Thyroid gland (tissue), 4 donors: Measurements from ENCODE around the gene UNC13D. TPM values are rescaled to one million over a fixed set of nuclear protein-coding genes. Genes with fewer than 3 reads are reported as not detected.

Experiments used
- DNase-seq, 2 donors: peaks; one replicate each; pipeline ENCODE4 v3.0.0-alpha.2; 2019
- H3K27ac ChIP-seq, 3 donors: fragments of 200-600 bp; sonication (generic); 1 replicate in 2 of 3; 2 replicates in 1 of 3; pipeline ENCODE4 v1.5.1; 2016 to 2019; ENCODE audit warnings: mild to moderate bottlenecking in 1 of 3, moderate library complexity in 1 of 3
- H3K27me3 ChIP-seq: fragments of 200-600 bp; sonication (generic); one replicate; pipeline ENCODE4 v1.5.1; 2019
- H3K36me3 ChIP-seq, 2 donors: fragments of 200-600 bp; sonication (generic); one replicate each; pipeline ENCODE4 v1.5.1; 2016 to 2019
- H3K4me1 ChIP-seq, 2 donors: fragments of 200-600 bp; sonication (generic); one replicate each; pipeline ENCODE4 v1.5.1; 2017 to 2019
- H3K4me3 ChIP-seq, 3 donors: fragments of 200-600 bp; sonication (generic); replicated peaks in 1 of 3; 1 replicate in 2 of 3; 2 replicates in 1 of 3; pipeline ENCODE4 v1.5.1; 2016; ENCODE audit warnings: mild to moderate bottlenecking in 1 of 3
- H3K9me3 ChIP-seq: fragments of 200-600 bp; sonication (generic); one replicate; pipeline ENCODE4 v1.5.1; 2017
- POLR2A ChIP-seq, 2 donors: fragments of 450-650 bp; IDR thresholded peaks; one replicate each; pipeline ENCODE4 v1.6.1; 2017; ENCODE audit warnings: antibody characterized with exemption in 2 of 2, mild to moderate bottlenecking in 2 of 2, moderate library complexity in 1 of 2
- WGBS, 2 donors: methylation state at CpG; one replicate each; pipeline ENCODE4 v1.1.5; 2017; 5-methylcytosine and 5-hydroxymethylcytosine counted together
- intact Hi-C: fragments of 100-400 bp; cut with DNase I; formaldehyde crosslinking; loops from one replicate; pipeline ENCODE4 v1.15.1; 2023
- total RNA-seq, 4 donors: library from RNA; depleted of rRNA; stranded (reverse); fragments of >200 nt; gene quantifications; one replicate each; pipeline ENCODE4 v1.2.3, GENCODE V29; 2016
- TF ChIP-seq, protein P1 (sequence below), 6 experiments: fragments of 200-600 bp in 3 of 6; fragments of 450-650 bp in 3 of 6; sonication (generic) in 3 of 6; IDR thresholded peaks; one replicate each; pipeline ENCODE4 v1.5.1; 2016 to 2019; ENCODE audit warnings: antibody characterized with exemption in 6 of 6, mild to moderate bottlenecking in 2 of 6, inconsistent platforms in 1 of 6, moderate library complexity in 1 of 6

Gene UNC13D
- total RNA-seq, 4 donors from 2014 or later: 4.0 to 8.1 (median 5.2) TPM

- WGBS, 2 donors: 90 to 93% methylated on average over 14 to 15 of the region's 15 CpGs
- Histone ChIP-seq H3K9me3 (no peaks in the 10 kb centered on the region), H3K4me3 (no peak overlapping the region), H3K27ac (no peak overlapping the region), H3K4me1 (peaks cover 6 to 9% of the 10 kb centered on the region in 2 donors), H3K36me3 (no peaks in the 10 kb centered on the region), H3K27me3 (no peaks in the 10 kb centered on the region)
- DNase-seq: no peak
- TF ChIP-seq, protein P1, sequence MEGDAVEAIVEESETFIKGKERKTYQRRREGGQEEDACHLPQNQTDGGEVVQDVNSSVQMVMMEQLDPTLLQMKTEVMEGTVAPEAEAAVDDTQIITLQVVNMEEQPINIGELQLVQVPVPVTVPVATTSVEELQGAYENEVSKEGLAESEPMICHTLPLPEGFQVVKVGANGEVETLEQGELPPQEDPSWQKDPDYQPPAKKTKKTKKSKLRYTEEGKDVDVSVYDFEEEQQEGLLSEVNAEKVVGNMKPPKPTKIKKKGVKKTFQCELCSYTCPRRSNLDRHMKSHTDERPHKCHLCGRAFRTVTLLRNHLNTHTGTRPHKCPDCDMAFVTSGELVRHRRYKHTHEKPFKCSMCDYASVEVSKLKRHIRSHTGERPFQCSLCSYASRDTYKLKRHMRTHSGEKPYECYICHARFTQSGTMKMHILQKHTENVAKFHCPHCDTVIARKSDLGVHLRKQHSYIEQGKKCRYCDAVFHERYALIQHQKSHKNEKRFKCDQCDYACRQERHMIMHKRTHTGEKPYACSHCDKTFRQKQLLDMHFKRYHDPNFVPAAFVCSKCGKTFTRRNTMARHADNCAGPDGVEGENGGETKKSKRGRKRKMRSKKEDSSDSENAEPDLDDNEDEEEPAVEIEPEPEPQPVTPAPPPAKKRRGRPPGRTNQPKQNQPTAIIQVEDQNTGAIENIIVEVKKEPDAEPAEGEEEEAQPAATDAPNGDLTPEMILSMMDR (IDR thresholded peaks at IDR 0.05): no peak
- TF ChIP-seq POLR2A (IDR thresholded peaks at IDR 0.05): no peak
- intact Hi-C loops: no loop called here
Measured at GRCh38 chr17:75881678-75882454, 37.7 kb upstream of the UNC13D start.

DNA sequence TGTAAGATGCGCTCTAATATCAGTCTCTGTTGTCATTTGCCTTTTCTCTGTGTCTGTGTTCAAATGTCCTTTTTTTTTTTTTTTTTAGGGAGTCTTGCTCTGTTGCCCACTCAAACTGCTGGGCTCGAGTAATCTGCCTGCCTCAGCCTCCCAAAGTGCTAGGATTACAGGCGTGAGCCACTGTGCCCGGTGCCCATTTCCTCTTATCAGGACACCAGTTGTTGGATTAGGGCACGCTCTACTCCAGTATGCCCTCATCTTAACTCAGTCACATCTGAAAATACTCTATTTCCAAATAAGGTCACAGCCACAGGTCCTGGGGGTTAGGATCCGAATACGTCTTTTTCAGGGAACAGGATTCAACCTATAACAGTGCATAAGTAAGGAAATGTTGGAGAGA, 36.1 kb upstream of the UNC13D start:
- Histone ChIP-seq H3K4me1 (peaks cover 22 to 25% of the 10 kb centered on the region in 2 donors), H3K4me3 (no peak overlapping the region), H3K9me3 (no peaks in the 10 kb centered on the region), H3K36me3 (no peaks in the 10 kb centered on the region), H3K27me3 (no peaks in the 10 kb centered on the region), H3K27ac (no peak overlapping the region)
- TF ChIP-seq POLR2A (IDR thresholded peaks at IDR 0.05): no peak
- TF ChIP-seq, protein P1 (IDR thresholded peaks at IDR 0.05): no peak
- intact Hi-C loops: no loop called here
- DNase-seq: no peak
- 75 to 84% methylated on average over 7 of the region's 7 CpGs for WGBS, 2 donors

DNA sequence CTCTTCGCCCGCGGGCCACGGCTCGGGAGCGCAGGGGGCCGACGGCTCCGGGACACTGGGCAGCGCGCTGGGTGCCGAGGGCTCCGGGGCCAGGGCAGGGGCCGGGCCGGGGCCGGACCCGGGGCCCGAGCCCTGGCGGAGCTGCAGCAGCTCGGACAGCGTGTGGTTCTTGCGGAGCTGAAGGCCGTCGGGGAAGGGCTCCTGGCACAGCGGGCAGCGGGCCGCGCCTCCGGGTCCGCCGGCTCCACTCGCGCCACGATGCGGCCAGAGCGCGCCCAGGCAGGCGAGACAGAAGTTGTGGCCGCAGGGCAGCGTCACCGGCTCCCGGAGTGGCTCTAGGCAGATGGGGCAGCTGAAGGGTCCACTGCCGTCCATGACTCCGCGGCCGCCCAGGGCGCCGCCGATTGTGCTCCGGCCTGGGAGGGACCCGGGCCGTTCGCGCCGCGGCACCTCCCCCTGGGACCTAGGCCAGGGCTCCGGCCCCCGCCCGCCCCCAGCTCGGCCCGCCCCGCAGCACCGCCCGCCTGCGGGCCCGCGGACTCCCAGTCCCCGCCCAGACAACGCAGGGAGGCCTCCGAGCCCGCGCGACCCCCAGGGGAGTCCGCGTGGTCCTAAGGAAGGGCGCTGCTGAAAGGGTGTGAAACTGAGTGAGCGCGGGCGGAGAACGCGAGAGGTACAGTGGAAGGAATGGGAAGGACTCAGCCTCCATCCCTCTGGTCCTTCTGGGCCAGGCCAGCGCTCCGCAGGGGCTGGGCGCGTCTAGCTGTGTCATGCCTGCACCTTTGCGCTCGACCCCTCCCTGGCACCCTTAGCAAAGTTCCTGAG, 34.2 kb upstream of the UNC13D start, which contains the start of gene TRIM47:
Gene TRIM47, minus strand, starts transcription at position 408 of the 825 bp plus-strand sequence. Its CDS starts 33 bp downstream, at position 375.
- peaks cover 28 to 41% of the 10 kb centered on the region in 2 donors for H3K4me1 ChIP-seq
- intact Hi-C loops: no loop called here
- WGBS, 2 donors: 5% methylated on average over 6 to 22 of the region's 87 CpGs

DNA sequence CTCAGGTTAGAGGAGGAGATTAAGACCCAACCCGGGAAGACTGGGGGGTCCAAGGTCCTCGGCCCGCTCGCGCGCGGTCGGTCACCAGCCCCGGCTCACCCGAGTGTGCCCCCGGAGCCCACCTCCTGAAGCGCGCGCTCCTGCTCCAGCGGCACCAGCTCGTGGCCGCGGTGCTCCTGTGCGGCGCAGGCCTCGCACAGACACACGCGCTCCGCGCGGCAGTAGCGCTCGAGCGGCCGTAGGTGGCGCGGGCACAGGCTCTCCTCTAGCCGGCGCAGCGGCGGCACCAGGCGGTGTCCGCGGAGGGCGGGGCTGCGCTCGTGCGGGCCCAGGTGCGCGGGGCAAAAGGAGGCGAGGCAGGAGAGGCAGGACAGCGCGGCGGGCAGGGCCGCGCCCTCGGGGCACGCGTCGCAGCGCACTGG, 33.6 kb upstream of the UNC13D start:
- H3K27ac ChIP-seq: peak overlapping the region; percentile 75 to 91 (median 91)
- intact Hi-C loops: no loop called here
- H3K27me3 ChIP-seq: no peaks in the 10 kb centered on the region
- peak; percentile 70 to 73 for DNase-seq
- H3K4me1 ChIP-seq: peaks cover 34 to 47% of the 10 kb centered on the region in 2 donors
- H3K36me3 ChIP-seq: peaks cover 0 to 6% of the 10 kb centered on the region in 2 donors
- H3K9me3 ChIP-seq: no peaks in the 10 kb centered on the region
- 0 to 8% methylated on average over 11 to 13 of the region's 56 CpGs for WGBS, 2 donors
- peak overlapping the region in 2 of 3 donors; percentile 13 to 54 for H3K4me3 ChIP-seq
- TF ChIP-seq POLR2A (IDR thresholded peaks at IDR 0.05): no peak
- TF ChIP-seq, protein P1 (IDR thresholded peaks at IDR 0.05): peak in 4 of 6 experiments; percentile 34 to 62 (median 50)

More for the DNA sequence above, 34.2 kb upstream of the UNC13D start, which contains the start of gene TRIM47:
- Histone ChIP-seq H3K36me3 (peaks cover 0 to 6% of the 10 kb centered on the region in 2 donors), H3K27me3 (no peaks in the 10 kb centered on the region), H3K9me3 (no peaks in the 10 kb centered on the region), H3K4me3 (peak within 1 kb of the TSS in 2 of 3 donors; percentile 13 to 54), H3K27ac (peak within 1 kb of the TSS; percentile 75 to 91 (median 91))
- peak; percentile 56 to 62 for DNase-seq
- TF ChIP-seq, protein P1 (IDR thresholded peaks at IDR 0.05): peak in 1 of 6 experiments; percentile 23
- peak; percentile 39 to 65 for TF ChIP-seq POLR2A (IDR thresholded peaks at IDR 0.05)
